Ectodermal cell (in vitro differentiated cells): Measurements from ENCODE around the gene C16orf54.
"Not testable (repeated sequence)": the region's sequence is repeated elsewhere in the genome, so short reads cannot be mapped to it uniquely, and the experiment has no call there.

Source experiments
- H3K27ac ChIP-seq: 2 replicates; pipeline ENCODE4 v1.7.0; 2013; ENCODE audit warnings: mild to moderate bottlenecking, low read depth, low read length; ENCODE audit not compliant: insufficient read depth, poor library complexity, severe bottlenecking
- H3K27me3 ChIP-seq: 2 replicates; pipeline ENCODE4 v1.7.0; 2013; ENCODE audit warnings: mild to moderate bottlenecking, low read length; ENCODE audit not compliant: insufficient read depth, control insufficient read depth, poor library complexity, severe bottlenecking
- H3K36me3 ChIP-seq: one replicate; pipeline ENCODE4 v1.7.0; 2013; ENCODE audit warnings: low read length; ENCODE audit not compliant: control insufficient read depth, insufficient read depth
- H3K4me1 ChIP-seq: one replicate; pipeline ENCODE4 v1.7.0; 2013; ENCODE audit warnings: low read length; ENCODE audit not compliant: control insufficient read depth, insufficient read depth
- H3K4me3 ChIP-seq: 2 replicates; pipeline ENCODE4 v1.7.0; 2013; ENCODE audit warnings: low read depth, low read length, control low read depth; ENCODE audit not compliant: insufficient read depth
- H3K9me3 ChIP-seq: 2 replicates; pipeline ENCODE4 v1.7.0; 2013; ENCODE audit warnings: mild to moderate bottlenecking, low read length, moderate library complexity; ENCODE audit not compliant: control insufficient read depth
- WGBS, 2 experiments: methylation state at CpG; one replicate each; pipeline ENCODE4 v1.1.7; 2013; ENCODE audit warnings: missing lambda C conversion rate in 2 of 2; 5-methylcytosine and 5-hydroxymethylcytosine counted together

The C16orf54 gene

DNA sequence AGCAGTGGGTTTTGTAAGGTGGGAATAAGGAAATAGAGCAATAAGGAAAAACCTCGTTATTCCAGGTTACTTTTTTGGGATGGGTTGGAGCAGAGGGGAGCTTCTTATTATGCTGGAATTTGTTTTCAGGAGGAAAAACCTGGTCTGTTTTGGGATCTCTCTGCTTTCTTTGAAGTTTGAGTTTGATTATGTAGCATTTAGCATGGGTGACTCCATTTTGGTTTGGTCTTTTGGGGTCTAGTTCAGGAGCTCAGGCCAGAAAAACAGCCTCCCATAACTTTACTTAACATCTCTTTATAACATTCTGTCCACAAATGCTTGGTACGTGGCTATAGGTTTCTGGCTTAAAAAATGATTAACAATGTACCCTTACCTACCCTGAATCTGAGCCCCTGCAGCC is 23.7 kb upstream of the C16orf54 start:
- no peaks in the 10 kb centered on the region for H3K27me3 ChIP-seq
- no peaks in the 10 kb centered on the region for H3K36me3 ChIP-seq
- no peak overlapping the region for H3K27ac ChIP-seq
- no peak overlapping the region for H3K4me3 ChIP-seq
- H3K4me1 ChIP-seq, result no peaks in the 10 kb centered on the region
- WGBS, 2 experiments, result 91 to 92% methylated on average over 2 of the region's 2 CpGs
- no peaks in the 10 kb centered on the region for H3K9me3 ChIP-seq

DNA sequence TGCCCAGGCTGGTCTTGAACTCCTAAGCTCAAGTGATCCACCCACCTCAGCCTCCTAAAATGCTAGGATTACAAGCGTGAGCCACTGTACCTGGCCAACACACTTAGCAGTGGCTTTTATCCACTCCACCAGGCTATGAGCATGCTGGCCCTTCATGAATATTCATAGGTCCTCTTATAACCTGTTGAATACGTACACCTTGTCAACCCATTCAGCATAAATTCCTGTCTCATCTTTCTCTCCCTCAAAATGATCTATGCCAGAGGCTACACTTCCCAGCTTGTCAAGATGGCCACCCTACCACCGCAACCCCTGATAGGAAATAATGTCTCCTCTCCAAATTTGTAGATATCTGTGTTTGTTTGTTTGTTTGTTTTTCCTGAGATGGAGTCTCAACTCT is 21.3 kb upstream of the C16orf54 start:
- Histone ChIP-seq H3K4me3 (no peak overlapping the region), H3K36me3 (no peaks in the 10 kb centered on the region), H3K27me3 (no peaks in the 10 kb centered on the region), H3K9me3 (no peaks in the 10 kb centered on the region), H3K4me1 (no peaks in the 10 kb centered on the region), H3K27ac (no peak overlapping the region)
- 92 to 94% methylated on average over 3 of the region's 3 CpGs for WGBS, 2 experiments

- whole genome bisulfite sequencing, 2 experiments, result 90 to 96% methylated on average over 3 of the region's 3 CpGs
- H3K27ac ChIP-seq, result no peak overlapping the region
- H3K4me1 ChIP-seq, result no peaks in the 10 kb centered on the region
- no peaks in the 10 kb centered on the region for H3K36me3 ChIP-seq
- H3K27me3 ChIP-seq, result no peaks in the 10 kb centered on the region
- H3K9me3 ChIP-seq, result no peaks in the 10 kb centered on the region
- no peak overlapping the region for H3K4me3 ChIP-seq
These were observed 20.8 kb upstream of the C16orf54 start for GRCh38 chr16:29766571-29766970.

GRCh38 chr16:29765167-29766032 is 19.6 kb upstream of the C16orf54 start:
- no peaks in the 10 kb centered on the region for H3K27me3 ChIP-seq
- H3K9me3 ChIP-seq, result no peaks in the 10 kb centered on the region
- no peak overlapping the region for H3K27ac ChIP-seq
- H3K4me1 ChIP-seq, result no peaks in the 10 kb centered on the region
- WGBS, 2 experiments, result 90 to 92% methylated on average over 15 of the region's 15 CpGs
- H3K4me3 ChIP-seq, result no peak overlapping the region
- H3K36me3 ChIP-seq, result no peaks in the 10 kb centered on the region

GRCh38 chr16:29763326-29763725 is 17.5 kb upstream of the C16orf54 start:
- no peak overlapping the region for H3K27ac ChIP-seq
- no peaks in the 10 kb centered on the region for H3K36me3 ChIP-seq
- WGBS, 2 experiments, result 88% methylated on average over 6 of the region's 6 CpGs
- no peaks in the 10 kb centered on the region for H3K9me3 ChIP-seq
- H3K4me1 ChIP-seq, result no peaks in the 10 kb centered on the region
- no peak overlapping the region for H3K4me3 ChIP-seq
- no peaks in the 10 kb centered on the region for H3K27me3 ChIP-seq

GRCh38 chr16:29761882-29762281 is 16.1 kb upstream of the C16orf54 start:
- H3K4me1 ChIP-seq, result no peaks in the 10 kb centered on the region
- WGBS, 2 experiments, result 89 to 91% methylated on average over 6 of the region's 6 CpGs
- H3K36me3 ChIP-seq, result no peaks in the 10 kb centered on the region
- no peak overlapping the region for H3K4me3 ChIP-seq
- H3K27ac ChIP-seq, result no peak overlapping the region
- H3K9me3 ChIP-seq, result no peaks in the 10 kb centered on the region
- no peaks in the 10 kb centered on the region for H3K27me3 ChIP-seq

GRCh38 chr16:29761280-29761651 is 15.5 kb upstream of the C16orf54 start:
- not testable (repeated sequence) for H3K27ac ChIP-seq, H3K4me3 ChIP-seq, H3K9me3 ChIP-seq, H3K36me3 ChIP-seq, H3K4me1 ChIP-seq, H3K27me3 ChIP-seq
- 87 to 90% methylated on average over 8 of the region's 8 CpGs for WGBS, 2 experiments

GRCh38 chr16:29760567-29761279 is 14.9 kb upstream of the C16orf54 start:
- H3K36me3 ChIP-seq, result no peaks in the 10 kb centered on the region

DNA sequence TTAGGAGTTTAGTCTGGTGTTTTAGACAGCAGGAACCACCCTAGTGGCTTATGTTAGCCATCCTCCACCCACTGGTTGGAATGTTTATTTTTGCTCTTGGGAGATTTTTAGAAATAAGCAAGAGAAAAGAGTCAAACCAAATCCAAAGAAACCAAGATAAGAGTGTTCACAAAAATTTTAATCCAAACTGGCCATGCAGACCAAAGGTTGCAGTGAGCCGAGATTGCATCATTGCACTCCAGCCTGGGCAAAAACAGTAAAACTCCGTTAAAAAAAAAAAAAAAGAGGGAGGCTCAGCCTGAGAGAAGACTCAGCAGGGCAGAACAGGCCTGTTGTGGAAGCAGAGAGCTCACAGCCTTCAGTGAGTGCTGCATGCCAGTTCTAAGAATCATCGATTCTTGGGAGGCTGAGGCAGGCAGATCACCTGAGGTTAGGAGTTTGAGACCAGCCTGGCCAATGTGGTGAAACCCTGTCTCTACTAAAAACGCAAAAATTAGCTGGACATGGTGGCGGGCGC is 12.2 kb upstream of the C16orf54 start:
- no peaks in the 10 kb centered on the region for H3K4me1 ChIP-seq
- no peak overlapping the region for H3K27ac ChIP-seq
- no peak overlapping the region for H3K4me3 ChIP-seq
- 78 to 85% methylated on average over 6 of the region's 6 CpGs for WGBS, 2 experiments
- no peaks in the 10 kb centered on the region for H3K36me3 ChIP-seq
- H3K9me3 ChIP-seq, result no peaks in the 10 kb centered on the region
- H3K27me3 ChIP-seq, result no peaks in the 10 kb centered on the region

More at GRCh38 chr16:29760567-29761279, 14.9 kb upstream of the C16orf54 start:
- H3K9me3 ChIP-seq, result no peaks in the 10 kb centered on the region
- H3K4me3 ChIP-seq, result no peak overlapping the region
- 86 to 87% methylated on average over 9 of the region's 9 CpGs for WGBS, 2 experiments
- H3K27ac ChIP-seq, result no peak overlapping the region
- H3K4me1 ChIP-seq, result no peaks in the 10 kb centered on the region
- no peaks in the 10 kb centered on the region for H3K27me3 ChIP-seq

DNA sequence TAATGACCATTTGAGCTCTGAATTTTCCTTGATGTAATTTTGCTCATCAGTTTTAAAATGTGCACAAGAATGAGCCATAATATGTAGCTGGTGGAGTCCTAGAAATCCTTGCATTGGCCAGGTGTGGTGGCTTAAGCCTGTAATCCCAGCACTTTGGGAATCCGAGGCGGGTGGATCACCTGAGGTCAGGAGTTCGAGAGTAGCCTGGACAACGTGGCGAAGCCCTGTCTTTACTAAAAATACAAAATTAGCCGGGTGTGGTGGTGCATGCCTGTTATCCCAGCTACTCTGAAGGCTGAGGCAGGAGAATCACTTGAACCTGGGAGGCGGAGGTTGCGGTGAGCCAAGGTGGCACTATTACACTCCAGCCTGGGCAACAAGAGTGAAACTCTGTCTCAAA is 11.3 kb upstream of the C16orf54 start:
- not testable (repeated sequence) for H3K36me3 ChIP-seq, H3K27me3 ChIP-seq, H3K9me3 ChIP-seq, H3K27ac ChIP-seq, H3K4me1 ChIP-seq, H3K4me3 ChIP-seq
- 86 to 91% methylated on average over 8 of the region's 8 CpGs for WGBS, 2 experiments
